22Rv1 (cell line): ENCODE measurements around the gene RBMS1.

Source experiments
- H3K27ac ChIP-seq: fragments of 450-650 bp; 2 replicates; pipeline ENCODE4 v1.5.1; 2017
- CTCF ChIP-seq: fragments of 450-650 bp; IDR thresholded peaks from 2 replicates; pipeline ENCODE4 v1.5.1; 2017; ENCODE audit warnings: mild to moderate bottlenecking
- ZFX ChIP-seq: fragments of 450-650 bp; IDR thresholded peaks from 2 replicates; pipeline ENCODE4 v1.6.1; 2017; ENCODE audit warnings: antibody characterized with exemption, borderline replicate concordance

Gene RBMS1

GRCh38 chr2:160353166-160353565, 140.4 kb downstream of the RBMS1 start:
- TF ChIP-seq ZFX (no peak), CTCF (peak; percentile 15)
- no peak overlapping the region for H3K27ac ChIP-seq

DNA sequence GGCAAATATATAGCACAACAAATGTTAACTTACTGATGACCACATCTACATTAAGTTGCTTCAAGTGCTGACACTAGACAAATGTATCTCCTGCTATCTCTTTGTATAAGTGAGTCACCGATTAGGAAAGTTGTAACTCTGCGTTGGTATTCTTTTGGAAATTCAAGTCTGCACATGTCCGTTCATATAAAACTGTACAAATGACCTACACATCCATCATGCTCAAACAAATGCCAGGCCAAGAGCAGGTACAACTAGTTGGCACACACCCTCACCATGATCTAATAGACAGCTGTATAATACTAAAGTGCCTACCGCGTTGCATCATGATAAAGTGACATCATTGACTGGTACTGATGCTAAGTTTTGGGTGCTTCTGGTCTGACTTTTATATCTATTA, 141.1 kb downstream of the RBMS1 start:
- H3K27ac ChIP-seq = no peak overlapping the region
- TF ChIP-seq CTCF (no peak), ZFX (no peak)

- TF ChIP-seq CTCF (no peak), ZFX (no peak)
- no peak overlapping the region for H3K27ac ChIP-seq
Measured at GRCh38 chr2:160351956-160352355, 141.7 kb downstream of the RBMS1 start.

DNA sequence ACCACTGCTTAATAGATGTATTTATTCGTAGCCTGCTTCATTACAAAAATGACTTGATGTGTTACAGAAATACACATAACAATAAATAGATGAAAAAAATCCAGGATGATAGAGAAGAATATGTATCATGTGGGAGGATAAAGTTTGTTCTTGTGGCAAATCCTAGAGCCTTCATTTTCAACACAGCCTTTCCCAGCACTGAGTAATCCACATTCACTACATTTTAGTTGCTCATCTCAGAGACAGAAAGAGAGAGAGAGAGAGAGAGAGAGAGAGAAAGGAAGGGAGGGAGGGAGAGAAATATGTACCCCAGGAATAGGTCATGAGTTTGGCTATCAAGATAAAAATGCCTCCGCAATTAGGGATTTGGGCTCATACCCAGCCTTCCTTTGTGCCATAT, 144.3 kb downstream of the RBMS1 start:
- no peak overlapping the region for H3K27ac ChIP-seq
- no peak for TF ChIP-seq ZFX
- no peak for TF ChIP-seq CTCF

GRCh38 chr2:160347269-160347863, 146.2 kb downstream of the RBMS1 start:
- no peak for TF ChIP-seq ZFX
- TF ChIP-seq CTCF = no peak
- no peak overlapping the region for H3K27ac ChIP-seq

GRCh38 chr2:160345071-160345764, 148.4 kb downstream of the RBMS1 start:
- no peak overlapping the region for H3K27ac ChIP-seq
- TF ChIP-seq ZFX = no peak
- no peak for TF ChIP-seq CTCF

DNA sequence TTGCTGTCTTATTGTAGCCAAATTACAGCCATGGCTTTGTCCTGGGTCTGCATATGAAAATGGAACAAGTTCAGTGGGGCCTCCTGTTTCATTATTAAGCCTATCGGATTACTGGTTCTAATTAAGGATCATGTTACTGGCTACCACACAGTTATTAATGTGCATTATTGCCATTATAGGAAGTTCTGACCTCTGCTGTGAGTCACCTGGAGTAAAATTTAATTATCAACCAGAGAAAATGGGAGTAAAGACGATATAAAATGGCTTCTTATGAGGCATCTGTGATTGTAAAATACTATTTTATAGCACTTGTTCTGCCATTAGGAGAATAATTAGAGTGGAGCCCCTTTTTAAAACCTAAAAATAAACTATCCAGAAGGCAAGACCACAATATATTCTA, 150.2 kb downstream of the RBMS1 start:
- TF ChIP-seq ZFX (no peak), CTCF (no peak)
- H3K27ac ChIP-seq = no peak overlapping the region
